ENCODE data around the gene VWA1. TPM values are rescaled to one million over a fixed set of nuclear protein-coding genes. Genes with fewer than 3 reads are reported as not detected.

The VWA1 gene, protein sequence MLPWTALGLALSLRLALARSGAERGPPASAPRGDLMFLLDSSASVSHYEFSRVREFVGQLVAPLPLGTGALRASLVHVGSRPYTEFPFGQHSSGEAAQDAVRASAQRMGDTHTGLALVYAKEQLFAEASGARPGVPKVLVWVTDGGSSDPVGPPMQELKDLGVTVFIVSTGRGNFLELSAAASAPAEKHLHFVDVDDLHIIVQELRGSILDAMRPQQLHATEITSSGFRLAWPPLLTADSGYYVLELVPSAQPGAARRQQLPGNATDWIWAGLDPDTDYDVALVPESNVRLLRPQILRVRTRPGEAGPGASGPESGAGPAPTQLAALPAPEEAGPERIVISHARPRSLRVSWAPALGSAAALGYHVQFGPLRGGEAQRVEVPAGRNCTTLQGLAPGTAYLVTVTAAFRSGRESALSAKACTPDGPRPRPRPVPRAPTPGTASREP
- 10 to 100 TPM; 53.9 to 92.3 (median 63.1) TPM for polyA plus RNA-seq (ENCODE audit: insufficient read length in 4 of 4)

DNA sequence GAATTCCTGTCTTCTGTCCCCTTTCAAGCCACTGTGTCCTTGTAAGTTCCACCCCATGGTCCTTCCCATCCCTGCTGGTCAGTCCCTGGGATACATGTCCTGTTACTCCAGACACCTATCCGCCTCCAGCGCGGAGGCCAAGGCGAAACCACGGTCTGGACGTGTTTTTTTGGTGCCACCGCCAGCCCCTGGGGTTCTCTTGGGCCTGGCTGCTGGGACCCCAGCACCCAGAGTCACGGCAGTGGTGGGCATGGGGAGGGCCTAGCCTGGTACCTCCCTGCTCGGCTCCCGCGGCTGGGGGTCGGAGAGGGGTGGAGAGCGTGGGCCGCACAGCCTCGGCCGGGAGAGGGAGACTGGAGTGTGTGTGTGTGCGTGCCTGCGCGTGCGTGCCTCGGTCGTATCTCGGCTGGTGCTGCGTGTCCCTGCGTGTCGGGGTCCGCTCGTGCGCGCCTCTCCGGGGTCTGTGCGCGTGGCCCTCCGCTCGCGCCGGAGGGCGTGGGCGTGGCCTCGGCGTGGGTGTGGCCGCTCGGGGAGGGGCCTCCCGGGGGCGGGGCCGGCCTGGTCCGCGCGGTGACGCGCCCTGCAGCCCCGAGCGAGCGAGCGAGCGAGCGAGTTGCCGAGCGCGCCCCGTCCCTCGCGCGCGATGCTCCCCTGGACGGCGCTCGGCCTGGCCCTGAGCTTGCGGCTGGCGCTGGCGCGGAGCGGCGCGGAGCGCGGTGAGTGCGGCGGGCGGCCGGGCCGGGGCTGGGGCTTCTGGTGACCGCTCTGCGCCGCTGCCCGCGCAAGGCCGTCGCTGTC is at the start of gene VWA1:
Gene VWA1 (plus strand): TSS at position 585 of the 798 bp plus-strand sequence. CDS start 59 bp downstream, at position 644.
- DNase-seq (ENCODE audit: low read depth in 4 of 4, low spot score in 3 of 4): no peak

DNA sequence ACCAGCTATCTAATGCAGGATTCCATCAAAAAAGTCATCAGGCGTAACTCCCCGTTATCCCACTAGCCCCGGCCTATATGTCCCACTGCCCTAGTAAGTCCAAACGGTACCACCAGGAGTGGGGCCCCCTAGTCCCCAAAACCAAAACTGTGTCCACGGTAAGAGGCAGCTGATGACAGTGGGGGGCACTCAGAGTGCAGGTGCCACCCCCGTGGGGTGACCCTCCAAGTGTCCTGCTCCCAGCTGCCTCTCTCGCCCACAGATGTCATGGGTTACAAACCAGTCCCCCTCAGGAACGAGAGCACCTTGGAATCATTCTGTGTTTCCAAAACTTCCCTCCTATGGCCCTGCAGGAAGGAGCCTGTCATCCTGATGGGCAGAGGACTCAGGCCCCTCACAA is 49.6 kb upstream of the VWA1 start:
- DNase-seq (ENCODE audit: low read depth in 4 of 4, low spot score in 3 of 4): no peak

DNA sequence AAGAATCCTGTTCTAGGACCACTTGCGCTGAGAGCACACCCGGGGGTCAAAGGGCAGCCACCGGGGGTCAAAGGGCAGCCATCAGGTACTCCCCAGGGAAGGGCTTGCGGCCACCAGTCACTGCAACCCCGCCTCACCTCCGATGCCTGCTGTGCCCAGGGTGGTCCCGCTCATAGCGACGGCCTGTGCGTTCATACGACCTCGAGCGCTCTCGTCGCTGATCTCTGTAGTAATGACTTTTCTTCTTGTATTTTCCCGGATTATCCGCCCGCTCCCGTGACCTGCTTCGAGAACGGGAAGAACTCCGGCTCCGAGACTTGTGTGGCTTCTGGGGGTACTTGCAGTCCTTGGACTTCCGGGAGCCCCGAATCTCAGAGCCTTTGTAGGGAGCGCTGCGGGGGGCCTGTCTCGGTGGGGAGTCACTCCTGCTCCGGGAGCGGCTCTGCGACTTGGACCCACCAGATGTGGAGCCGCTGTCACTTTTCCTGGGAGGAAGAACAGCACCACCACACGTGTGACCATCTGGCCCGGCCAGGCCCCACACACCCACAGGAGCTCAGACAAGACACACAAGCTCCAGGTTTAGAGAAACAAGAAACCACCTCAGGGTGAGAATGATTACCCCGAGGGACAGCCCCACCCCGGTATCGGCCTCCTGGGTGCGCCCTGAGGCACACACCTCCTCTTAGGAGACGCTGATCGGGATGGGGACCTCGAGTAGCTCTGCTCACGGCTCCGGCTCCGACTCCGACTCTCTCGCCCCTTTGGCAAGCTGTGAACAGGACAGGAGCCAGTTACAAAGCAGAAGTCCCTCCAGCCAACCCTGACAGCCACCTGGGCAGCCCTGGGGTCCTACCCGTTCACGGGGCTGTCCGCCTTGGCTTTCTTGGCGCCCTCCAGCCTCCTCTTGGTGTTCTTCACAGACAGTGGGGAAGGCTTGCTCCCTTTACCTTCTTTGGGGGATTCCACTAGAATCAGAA is 48.1 kb upstream of the VWA1 start:
- DNase-seq (ENCODE audit: low read depth in 4 of 4, low spot score in 3 of 4): no peak

DNA sequence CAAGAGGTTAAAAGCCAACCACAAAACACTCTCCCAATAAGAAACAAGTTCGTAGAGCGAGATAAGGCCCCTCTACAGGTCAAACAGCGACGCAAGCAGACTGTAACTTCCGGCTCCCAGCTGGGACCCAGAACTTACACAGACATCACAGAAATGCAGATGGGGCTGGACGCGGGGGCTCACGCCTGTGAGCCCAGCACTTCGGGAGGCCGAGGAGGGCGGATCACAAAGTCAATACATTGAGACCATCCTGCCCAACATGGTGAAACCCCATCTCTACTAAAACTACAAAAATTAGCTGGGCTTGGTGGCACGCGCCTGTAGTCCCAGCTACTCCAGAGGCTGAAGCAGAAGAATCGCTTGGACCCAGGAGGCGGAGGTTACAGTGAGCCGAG is 47.4 kb upstream of the VWA1 start:
- no peak for DNase-seq (ENCODE audit: low read depth in 4 of 4, low spot score in 3 of 4)

DNA sequence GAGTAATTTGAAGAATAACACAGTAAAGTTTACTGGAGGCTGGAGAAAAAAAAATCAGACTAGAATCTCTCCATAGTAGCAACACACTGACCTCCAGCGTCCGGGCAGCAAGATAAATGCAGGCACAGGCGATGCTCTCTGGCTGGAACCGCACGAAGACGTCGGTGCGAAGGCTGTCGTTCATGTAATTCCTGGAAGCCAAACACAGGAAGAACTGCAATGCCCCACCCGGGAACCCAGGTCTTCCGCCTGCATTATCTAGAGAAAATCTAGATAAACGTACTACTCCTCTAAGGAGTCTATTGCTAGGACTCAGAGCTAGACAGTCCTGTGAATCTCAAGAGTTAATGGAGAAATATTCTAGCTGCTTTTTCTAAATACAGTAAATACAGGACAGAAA is 44.8 kb upstream of the VWA1 start:
- no peak for DNase-seq (ENCODE audit: low read depth in 4 of 4, low spot score in 3 of 4)

DNA sequence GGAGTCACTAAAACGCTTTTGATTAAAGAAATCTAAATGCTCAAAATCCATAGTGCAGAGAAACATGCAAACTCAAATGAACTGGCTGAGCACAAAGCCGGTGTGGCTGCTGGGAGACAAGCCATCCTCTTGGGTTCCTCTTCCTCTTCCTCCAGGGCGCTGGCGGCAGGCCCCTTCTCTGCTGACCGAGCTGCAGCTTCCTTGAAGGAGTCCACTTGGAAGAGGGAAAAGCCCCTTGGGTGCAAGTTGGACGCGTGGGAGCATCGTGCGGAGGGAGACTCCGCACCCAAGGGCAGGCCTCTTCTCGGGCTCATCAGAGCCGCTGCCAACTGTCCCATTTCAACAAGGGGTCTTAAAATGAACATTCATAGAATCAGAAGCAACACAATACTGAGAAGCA is 44.3 kb upstream of the VWA1 start:
- DNase-seq (ENCODE audit: low read depth in 4 of 4, low spot score in 3 of 4): no peak

DNA sequence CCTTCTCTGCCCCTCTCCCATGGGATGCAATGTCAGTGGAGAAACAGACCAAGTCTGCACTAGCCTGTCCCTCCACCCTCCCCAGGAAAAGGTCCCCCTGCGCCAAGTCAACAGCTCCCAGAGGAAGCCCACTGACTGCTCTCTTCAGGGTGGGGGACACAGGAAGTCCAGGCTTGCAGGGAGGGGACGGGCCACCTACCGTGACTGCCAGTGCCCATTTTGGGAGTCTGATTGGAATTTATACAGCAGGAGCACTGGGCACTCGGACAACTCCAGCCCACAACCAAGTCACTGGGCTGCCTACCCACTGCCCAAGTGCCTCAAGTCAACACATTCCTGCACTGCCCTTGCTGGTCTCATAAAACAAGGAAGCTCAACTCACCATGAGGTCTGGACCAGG is 42.5 kb upstream of the VWA1 start:
- no peak for DNase-seq (ENCODE audit: low read depth in 4 of 4, low spot score in 3 of 4)

DNA sequence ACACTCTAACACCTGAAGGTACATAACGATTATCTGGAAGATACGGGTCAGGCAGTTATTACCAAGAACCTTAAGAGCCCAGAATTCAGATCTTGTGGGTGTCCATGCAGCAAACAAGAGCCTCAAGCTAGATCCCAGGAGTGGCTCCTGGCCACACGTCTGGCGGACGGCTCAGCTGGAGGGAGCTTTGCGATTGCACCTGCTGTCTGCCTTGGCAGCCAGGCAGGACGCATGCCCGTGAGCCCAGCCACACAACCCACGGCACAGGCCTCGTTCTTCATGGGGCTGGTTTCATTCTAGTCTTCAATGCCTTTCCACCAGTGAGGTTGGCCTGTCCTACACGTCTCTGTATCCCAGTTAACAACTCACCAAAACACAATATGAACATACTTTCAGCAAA is 42.1 kb upstream of the VWA1 start:
- DNase-seq (ENCODE audit: low read depth in 4 of 4, low spot score in 3 of 4): no peak

DNA sequence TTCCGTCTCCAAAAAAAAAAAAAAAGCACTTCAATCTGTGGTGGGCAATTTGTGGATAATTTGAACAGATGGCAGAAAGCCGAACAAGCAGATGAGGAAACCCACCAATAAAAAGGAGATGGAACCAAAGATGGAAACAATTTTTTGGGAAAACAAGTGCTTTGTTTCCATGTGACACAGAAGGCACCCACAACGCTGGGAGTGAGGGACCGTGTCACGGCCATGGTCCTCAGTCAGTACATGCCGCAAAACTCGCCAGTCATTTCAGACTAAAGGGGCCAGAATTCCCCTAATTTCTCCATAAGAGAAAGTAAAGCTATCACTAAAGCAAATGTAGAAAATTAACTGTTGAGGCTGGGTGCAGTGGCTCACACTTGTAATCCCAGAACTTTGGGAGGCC is 41.4 kb upstream of the VWA1 start:
- DNase-seq (ENCODE audit: low read depth in 4 of 4, low spot score in 3 of 4): no peak

DNA sequence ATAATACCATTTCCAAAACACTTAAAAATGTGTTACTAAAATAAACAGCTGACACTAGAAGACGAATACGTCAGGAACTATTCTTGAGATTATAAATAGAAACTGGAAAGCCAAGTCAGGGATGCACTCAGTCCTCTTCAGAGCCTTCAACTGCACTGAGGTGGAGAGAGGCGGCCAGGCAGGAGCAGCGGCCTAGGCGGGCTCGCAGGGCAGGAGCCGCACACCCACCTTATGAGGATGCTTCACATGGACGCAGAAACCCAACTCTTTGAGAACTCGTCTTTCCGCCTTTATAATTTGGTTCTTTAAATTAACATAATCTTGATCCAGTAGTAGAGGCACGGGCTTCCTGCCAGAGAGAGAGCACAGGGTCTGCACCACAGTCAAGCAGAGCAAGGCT is 40.3 kb upstream of the VWA1 start:
- no peak for DNase-seq (ENCODE audit: low read depth in 4 of 4, low spot score in 3 of 4)

DNA sequence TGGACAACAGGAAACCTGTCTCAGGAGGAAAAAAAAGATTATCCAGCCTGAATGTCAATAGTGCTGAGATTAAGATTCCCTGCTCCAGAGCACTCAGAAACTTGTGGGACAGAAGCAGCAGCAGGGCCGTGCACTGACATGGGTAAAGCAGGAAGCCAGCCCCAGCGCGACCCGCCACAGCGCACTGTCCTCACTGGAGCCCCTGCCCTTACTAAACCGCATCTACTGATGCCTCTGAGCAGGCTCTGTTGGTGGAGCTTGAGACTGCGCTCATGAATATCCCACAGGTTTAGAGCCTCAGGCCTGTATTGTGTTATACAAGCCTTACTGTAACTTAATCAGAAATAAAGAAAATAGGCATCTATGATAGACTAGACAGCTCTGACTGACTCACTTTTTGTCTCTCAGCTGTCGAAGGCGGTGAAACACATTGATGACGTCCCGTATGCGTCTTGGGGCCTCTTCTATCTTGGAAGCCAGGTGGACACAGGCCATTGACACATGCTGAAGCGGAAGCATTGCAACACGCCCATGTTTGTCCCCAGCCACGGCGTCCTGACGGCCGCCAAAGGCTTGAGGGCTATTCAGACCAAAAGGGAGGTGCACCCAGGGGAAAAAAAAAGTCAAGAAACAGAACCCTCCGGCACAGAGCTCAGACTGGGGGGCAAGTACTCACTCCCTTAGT is 37.5 kb upstream of the VWA1 start:
- DNase-seq (ENCODE audit: low read depth in 4 of 4, low spot score in 3 of 4): no peak

DNA sequence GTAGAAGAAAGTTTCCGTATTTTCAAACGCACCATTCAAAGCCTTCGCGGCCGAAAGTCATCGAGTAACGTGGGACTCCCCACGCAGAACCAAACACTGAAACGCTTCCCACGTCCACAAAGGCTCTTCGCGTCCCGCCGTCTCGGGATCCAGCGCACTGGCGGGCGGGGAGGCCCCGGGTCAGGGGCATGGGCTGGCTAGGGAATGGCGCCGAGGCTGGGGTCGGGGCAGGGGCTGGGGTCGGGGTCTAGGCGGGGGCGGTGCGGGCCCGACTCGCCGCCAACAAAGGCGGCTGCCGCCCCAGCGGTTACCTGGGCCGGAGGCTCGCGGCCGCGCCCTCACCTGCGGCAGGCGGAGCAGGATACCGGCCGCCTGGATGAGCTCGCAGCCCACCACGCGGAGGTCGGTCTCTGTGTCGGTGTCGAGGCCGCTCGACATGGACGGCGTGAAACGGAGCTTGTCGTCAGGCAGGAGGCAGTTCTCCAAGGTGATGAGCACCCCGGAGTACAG is 36.8 kb upstream of the VWA1 start:
- DNase-seq (ENCODE audit: low read depth in 4 of 4, low spot score in 3 of 4): no peak

DNA sequence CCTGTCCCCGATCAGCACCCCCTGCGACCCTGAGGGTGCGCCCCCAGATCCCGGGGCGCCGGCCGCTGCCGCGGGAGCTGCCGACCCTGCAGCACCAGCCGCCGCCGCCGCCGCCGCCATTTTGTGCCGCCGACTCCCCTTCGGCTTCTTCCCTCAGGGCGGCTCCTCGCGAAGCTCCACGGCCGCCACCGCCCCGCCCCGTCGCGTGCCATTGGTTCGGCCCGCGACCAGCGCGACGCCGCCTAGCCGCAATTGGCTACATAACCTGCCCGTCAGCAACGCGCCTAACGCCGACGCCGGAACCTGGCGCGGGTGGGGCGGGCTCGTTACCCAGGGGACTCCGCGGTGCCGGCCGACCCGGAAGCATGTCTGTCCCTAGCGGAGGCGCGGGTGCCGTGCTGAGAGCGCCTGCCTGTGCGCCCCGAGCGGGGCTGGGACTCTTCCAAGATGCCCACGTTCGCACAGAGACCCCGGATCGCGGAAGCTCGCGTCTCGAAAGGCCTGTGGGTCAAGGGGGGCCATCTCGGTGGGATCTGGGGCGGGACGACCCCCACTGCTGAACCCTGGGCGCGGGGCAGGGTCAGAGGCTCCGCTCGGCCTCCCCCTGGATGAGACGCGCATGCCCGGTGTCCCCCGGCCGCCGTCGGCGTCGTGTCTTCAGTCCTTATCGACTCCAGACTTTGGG is 36.2 kb upstream of the VWA1 start, which contains the start of gene CCNL2:
Gene CCNL2 (minus strand): TSS at position 149 of the 685 bp plus-strand sequence. CDS start 29 bp downstream, at position 120.
- DNase-seq (ENCODE audit: low read depth in 4 of 4, low spot score in 3 of 4): peak; percentile 94 to 99 (median 96)

DNA sequence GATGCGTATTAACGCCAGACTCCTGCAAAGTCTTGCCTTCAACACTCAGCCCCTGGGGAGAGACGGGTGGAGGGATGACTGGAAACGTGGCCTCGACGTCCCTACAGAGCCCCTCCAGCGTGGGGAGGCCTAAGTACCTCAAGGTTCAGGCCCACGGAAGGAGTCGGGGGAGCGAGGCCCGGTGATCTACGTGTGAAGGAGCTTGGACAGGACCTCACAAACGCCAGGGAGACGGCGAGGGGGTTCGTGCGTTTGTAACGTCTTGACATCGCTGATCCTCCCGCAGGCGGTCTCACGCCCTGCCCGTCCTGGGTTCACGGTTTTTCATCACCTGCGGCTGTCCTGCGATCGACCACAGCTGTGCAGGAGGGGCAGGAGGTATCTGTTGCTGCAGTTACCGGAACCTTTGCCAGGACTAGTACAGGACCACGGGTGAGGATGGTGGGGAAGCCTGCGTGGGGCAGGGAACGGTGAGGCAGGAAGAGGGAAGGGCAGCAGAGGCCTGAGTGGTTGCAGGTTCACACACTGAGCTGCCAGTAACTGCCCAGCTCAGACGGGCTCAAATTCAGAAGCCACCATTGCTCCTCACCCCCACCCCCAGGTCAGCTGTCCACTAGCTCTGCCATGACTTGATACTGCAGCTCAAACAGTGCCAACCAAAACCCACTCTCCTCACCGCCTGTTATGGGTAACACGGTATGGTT is 35.5 kb upstream of the VWA1 start:
- no peak for DNase-seq (ENCODE audit: low read depth in 4 of 4, low spot score in 3 of 4)

DNA sequence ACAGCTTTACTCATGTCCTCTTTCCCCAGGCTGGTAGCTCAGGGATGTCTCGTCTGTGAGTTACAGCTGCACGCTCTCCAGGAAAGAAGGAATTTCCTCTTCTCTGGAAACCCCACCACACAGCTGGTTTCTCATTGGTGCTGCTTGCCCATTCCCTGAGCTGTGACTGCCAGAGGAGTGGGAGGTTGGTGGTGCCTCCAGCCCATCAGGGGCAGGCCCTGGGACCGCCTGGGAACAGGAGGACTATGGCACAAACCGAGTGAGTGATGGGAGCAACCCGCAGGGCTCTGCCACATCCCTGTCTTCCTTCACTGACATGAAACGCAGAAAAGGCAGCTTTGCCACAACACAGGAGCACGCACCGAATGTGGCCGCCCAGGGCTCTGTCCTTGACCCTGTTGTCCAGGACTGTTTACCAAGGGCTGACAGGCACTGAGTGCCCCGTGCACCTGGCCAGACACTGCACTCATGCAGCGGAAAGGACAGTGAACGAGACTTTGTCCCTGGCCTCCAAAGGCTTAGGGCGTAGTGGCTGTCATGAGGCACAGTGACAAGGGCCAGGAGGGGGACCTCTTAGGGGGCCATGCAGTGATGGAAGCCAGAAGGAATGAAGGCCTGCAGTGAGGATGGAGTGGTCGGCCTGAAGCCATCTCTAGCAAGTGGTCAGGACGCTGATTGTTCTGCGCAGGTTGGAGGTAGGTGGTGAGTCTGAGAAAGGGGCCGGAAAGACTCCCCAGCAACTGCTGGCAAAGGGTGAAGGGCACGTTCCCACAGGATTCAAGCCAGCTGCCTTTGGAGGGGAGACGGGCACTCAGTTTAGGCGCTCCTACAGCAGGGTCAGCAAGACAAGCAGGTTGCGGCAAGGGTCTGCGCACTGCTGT is 34.7 kb upstream of the VWA1 start:
- no peak for DNase-seq (ENCODE audit: low read depth in 4 of 4, low spot score in 3 of 4)

DNA sequence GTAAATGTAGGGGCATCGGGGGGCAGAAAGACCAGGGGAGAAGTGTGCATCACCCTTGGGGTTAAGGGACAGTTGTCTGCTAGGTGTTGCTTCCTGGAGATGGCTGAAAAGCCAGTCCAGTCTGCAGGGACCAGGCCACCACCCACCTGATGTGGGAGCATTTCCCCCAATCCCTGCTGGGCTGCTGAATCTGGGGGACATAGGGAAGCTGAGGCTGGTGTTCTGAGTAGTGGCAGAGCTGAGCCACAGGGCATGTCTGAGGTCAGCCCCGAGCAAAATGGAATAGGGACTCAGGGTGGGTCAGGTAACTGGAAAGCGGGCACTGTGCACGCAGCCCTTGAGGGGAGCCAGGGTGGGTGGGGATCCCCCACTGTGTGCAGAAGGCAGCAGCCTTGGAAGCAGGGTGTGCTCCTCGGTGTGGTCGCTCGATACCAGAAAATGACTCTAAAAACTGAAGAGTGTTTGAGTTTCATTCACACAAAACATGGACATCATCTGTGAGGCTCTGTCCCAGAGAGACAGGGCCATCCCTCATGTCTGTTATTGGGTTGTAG is 34.0 kb upstream of the VWA1 start:
- no peak for DNase-seq (ENCODE audit: low read depth in 4 of 4, low spot score in 3 of 4)
